Natural killer cell (primary cell): ENCODE results near the gene CHID1. TPM values are rescaled to one million over a fixed set of nuclear protein-coding genes. Genes with fewer than 3 reads are reported as not detected.

Experiments used
- ATAC-seq, 3 donors: fragments of 150-1000 bp in 2 of 3; fragments of 200-7000 bp in 1 of 3; cut with Tn5 transposase; 1 replicate in 1 of 3; 2 replicates in 2 of 3; pipeline ENCODE4 v1.10.0; 2021; ENCODE audit warnings: mild to moderate bottlenecking in 2 of 3, moderate library complexity in 2 of 3
- DNase-seq, 2 donors: peaks; one replicate each; pipeline versions ENCODE4 v3.0.0 to v3.0.0-alpha.2; 2013 to 2021; ENCODE audit warnings: mixed read lengths in 1 of 2
- H3K27ac ChIP-seq: one replicate; pipeline ENCODE4 v1.5.1; 2013; ENCODE audit warnings: mild to moderate bottlenecking, low read length
- H3K27me3 ChIP-seq: one replicate; pipeline ENCODE4 v1.6.1; 2013; ENCODE audit warnings: low read length; ENCODE audit not compliant: control insufficient read depth, insufficient read depth
- H3K36me3 ChIP-seq: one replicate; pipeline ENCODE4 v1.6.1; 2013; ENCODE audit warnings: low read length; ENCODE audit not compliant: control insufficient read depth, insufficient read depth
- H3K4me1 ChIP-seq: one replicate; pipeline ENCODE4 v1.6.1; 2013; ENCODE audit warnings: low read length; ENCODE audit not compliant: control insufficient read depth, insufficient read depth
- H3K4me3 ChIP-seq: one replicate; pipeline ENCODE4 v1.5.1; 2013; ENCODE audit warnings: low read length
- H3K9me3 ChIP-seq: one replicate; pipeline ENCODE4 v1.6.1; 2013; ENCODE audit warnings: low read length; ENCODE audit not compliant: control insufficient read depth, insufficient read depth
- H3K27ac Mint-ChIP-seq, 2 donors: one replicate each; pipeline ENCODE4 v1.8.0; 2022; ENCODE audit warnings: mild to moderate bottlenecking in 2 of 2, mixed read lengths in 2 of 2, moderate library complexity in 1 of 2
- H3K27me3 Mint-ChIP-seq, 2 donors: one replicate each; pipeline ENCODE4 v1.8.0; 2022; ENCODE audit warnings: low read depth in 2 of 2, mixed read lengths in 2 of 2
- H3K36me3 Mint-ChIP-seq: one replicate; pipeline ENCODE4 v1.8.0; 2022; ENCODE audit warnings: mixed read lengths
- H3K4me1 Mint-ChIP-seq, 2 donors: one replicate each; pipeline ENCODE4 v1.8.0; 2022; ENCODE audit warnings: mixed read lengths in 2 of 2
- H3K4me3 Mint-ChIP-seq: one replicate; pipeline ENCODE4 v1.8.0; 2022; ENCODE audit warnings: mild to moderate bottlenecking, moderate library complexity, mixed read lengths
- H3K9me3 Mint-ChIP-seq, 2 donors: one replicate each; pipeline ENCODE4 v1.8.0; 2022; ENCODE audit warnings: mixed read lengths in 2 of 2
- CTCF ChIP-seq: fragments of 200-600 bp; IDR thresholded peaks from one replicate; pipeline ENCODE4 v1.8.0; 2022; ENCODE audit warnings: antibody characterized with exemption
- WGBS: methylation state at CpG from one replicate; pipeline ENCODE4 v1.1.7; 2013; ENCODE audit warnings: missing lambda C conversion rate; ENCODE audit not compliant: insufficient coverage; 5-methylcytosine and 5-hydroxymethylcytosine counted together
- intact Hi-C: fragments of 100-400 bp; cut with micrococcal nuclease; formaldehyde crosslinking; loops from one replicate; pipeline ENCODE4 v1.14.2; 2022
- total RNA-seq, 4 donors: library from RNA; stranded (reverse); fragments of 120-200 nt in 1 of 4; gene quantifications; one replicate each; pipeline versions ENCODE4 v1.2.3 to v1.2.4, GENCODE V29; 2013 to 2022

The CHID1 gene
- total RNA-seq, 3 donors from 2014 or later (not counting 1 experiment from before 2014, with no cell fraction given), result 32.6 to 40.3 (median 33.2) TPM

GRCh38 chr11:848380-848931 lies 62.2 kb downstream of the CHID1 start:
- no peak overlapping the region for H3K4me3 ChIP-seq
- Mint-ChIP-seq H3K36me3 (no peaks in the 10 kb centered on the region), H3K9me3 (no peaks in the 10 kb centered on the region), H3K4me1 (peaks cover 0 to 26% of the 10 kb centered on the region in 2 donors), H3K4me3 (peak overlapping the region; percentile 55), H3K27me3 (no peaks in the 10 kb centered on the region), H3K27ac (no peak overlapping the region)
- H3K27ac ChIP-seq, result no peak overlapping the region
- H3K36me3 ChIP-seq, result no peaks in the 10 kb centered on the region
- H3K9me3 ChIP-seq, result no peaks in the 10 kb centered on the region
- H3K4me1 ChIP-seq, result peaks cover 36% of the 10 kb centered on the region
- DNase-seq (peak; percentile 65 to 80), ATAC-seq (peak; percentile 81 to 84 (median 82))
- 24% methylated on average over 14 of the region's 14 CpGs for WGBS
- peak; percentile 79 for TF ChIP-seq CTCF
- intact Hi-C loops, result loop anchor here (1.0 to 10.0 kb wide), 2 partner anchors 66 to 203 kb away; partner anchors contain the start of gene CHID1
- peaks cover 6% of the 10 kb centered on the region for H3K27me3 ChIP-seq

GRCh38 chr11:847876-848275 lies 62.7 kb downstream of the CHID1 start:
- TF ChIP-seq CTCF, result no peak
- Mint-ChIP-seq H3K27me3 (no peaks in the 10 kb centered on the region), H3K4me1 (peaks cover 0 to 29% of the 10 kb centered on the region in 2 donors), H3K36me3 (no peaks in the 10 kb centered on the region), H3K27ac (no peak overlapping the region), H3K9me3 (no peaks in the 10 kb centered on the region), H3K4me3 (no peak overlapping the region)
- Histone ChIP-seq H3K27me3 (peaks cover 6% of the 10 kb centered on the region), H3K27ac (no peak overlapping the region), H3K4me1 (peaks cover 41% of the 10 kb centered on the region), H3K9me3 (no peaks in the 10 kb centered on the region), H3K4me3 (no peak overlapping the region), H3K36me3 (no peaks in the 10 kb centered on the region)
- intact Hi-C loops, result loop anchor here (1.0 to 10.0 kb wide), 2 partner anchors 67 to 203 kb away; partner anchors contain the start of gene CHID1
- DNase-seq (no peak), ATAC-seq (no peak)
- WGBS, result 66% methylated on average over 17 of the region's 18 CpGs

GRCh38 chr11:846496-847098 lies 64.0 kb downstream of the CHID1 start:
- peaks cover 45% of the 10 kb centered on the region for H3K4me1 ChIP-seq
- H3K36me3 ChIP-seq, result no peaks in the 10 kb centered on the region
- H3K27ac ChIP-seq, result no peak overlapping the region
- Mint-ChIP-seq H3K27ac (no peak overlapping the region), H3K9me3 (no peaks in the 10 kb centered on the region), H3K4me3 (no peak overlapping the region), H3K36me3 (no peaks in the 10 kb centered on the region), H3K27me3 (no peaks in the 10 kb centered on the region), H3K4me1 (peaks cover 0 to 29% of the 10 kb centered on the region in 2 donors)
- DNase-seq, result no peak
- no peaks in the 10 kb centered on the region for H3K9me3 ChIP-seq
- no peak overlapping the region for H3K4me3 ChIP-seq
- peaks cover 6% of the 10 kb centered on the region for H3K27me3 ChIP-seq
- WGBS, result 84% methylated on average over 11 of the region's 11 CpGs
- intact Hi-C loops, result loop anchor here (10.0 kb wide), 1 partner anchor 68 kb away; the partner anchor contains the start of gene CHID1
- TF ChIP-seq CTCF, result no peak
- no peak for ATAC-seq
